ENCODE data around the gene SRGAP3. TPM values are rescaled to one million over a fixed set of nuclear protein-coding genes. Genes with fewer than 3 reads are reported as not detected.

SRGAP3 gene
- total RNA-seq, 1 donor from 2014 or later, result 0.99 TPM

DNA sequence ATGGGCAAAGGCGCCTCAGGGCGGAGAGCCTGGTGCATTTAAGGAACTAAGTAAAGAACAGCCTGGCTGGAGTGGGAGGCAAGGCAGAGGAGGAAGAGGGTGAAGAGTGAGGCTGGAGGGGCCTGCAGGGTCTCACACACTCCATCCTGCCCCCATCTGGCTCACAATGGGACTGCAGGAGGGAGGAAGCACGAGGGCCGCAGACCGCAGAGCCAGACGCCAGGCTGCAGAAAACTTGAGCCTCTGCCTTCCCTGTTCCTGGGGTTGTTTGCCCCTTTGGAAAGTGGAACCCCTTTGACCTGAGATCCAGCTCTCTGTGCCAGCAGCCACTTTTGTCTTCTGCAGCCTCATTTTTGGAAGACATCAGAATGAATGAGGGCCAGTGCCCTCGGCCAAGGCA lies 138.0 kb downstream of the SRGAP3 start:
- peaks cover 6% of the 10 kb centered on the region for H3K36me3 Mint-ChIP-seq (ENCODE audit: low read depth)
- H3K4me1 Mint-ChIP-seq (ENCODE audit: low read depth), result no peaks in the 10 kb centered on the region
- no peak for DNase-seq (ENCODE audit: low spot score)
- TF ChIP-seq, protein P1, sequence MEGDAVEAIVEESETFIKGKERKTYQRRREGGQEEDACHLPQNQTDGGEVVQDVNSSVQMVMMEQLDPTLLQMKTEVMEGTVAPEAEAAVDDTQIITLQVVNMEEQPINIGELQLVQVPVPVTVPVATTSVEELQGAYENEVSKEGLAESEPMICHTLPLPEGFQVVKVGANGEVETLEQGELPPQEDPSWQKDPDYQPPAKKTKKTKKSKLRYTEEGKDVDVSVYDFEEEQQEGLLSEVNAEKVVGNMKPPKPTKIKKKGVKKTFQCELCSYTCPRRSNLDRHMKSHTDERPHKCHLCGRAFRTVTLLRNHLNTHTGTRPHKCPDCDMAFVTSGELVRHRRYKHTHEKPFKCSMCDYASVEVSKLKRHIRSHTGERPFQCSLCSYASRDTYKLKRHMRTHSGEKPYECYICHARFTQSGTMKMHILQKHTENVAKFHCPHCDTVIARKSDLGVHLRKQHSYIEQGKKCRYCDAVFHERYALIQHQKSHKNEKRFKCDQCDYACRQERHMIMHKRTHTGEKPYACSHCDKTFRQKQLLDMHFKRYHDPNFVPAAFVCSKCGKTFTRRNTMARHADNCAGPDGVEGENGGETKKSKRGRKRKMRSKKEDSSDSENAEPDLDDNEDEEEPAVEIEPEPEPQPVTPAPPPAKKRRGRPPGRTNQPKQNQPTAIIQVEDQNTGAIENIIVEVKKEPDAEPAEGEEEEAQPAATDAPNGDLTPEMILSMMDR (IDR thresholded peaks at IDR 0.05), result no peak
- no peak overlapping the region for H3K27ac Mint-ChIP-seq (ENCODE audit: unreplicated experiment)
- H3K9me3 Mint-ChIP-seq (ENCODE audit: low read depth), result peaks cover 9% of the 10 kb centered on the region
- H3K4me3 Mint-ChIP-seq (ENCODE audit: unreplicated experiment), result no peak overlapping the region
- H3K27me3 Mint-ChIP-seq (ENCODE audit: low read depth), result peaks cover 29% of the 10 kb centered on the region

DNA sequence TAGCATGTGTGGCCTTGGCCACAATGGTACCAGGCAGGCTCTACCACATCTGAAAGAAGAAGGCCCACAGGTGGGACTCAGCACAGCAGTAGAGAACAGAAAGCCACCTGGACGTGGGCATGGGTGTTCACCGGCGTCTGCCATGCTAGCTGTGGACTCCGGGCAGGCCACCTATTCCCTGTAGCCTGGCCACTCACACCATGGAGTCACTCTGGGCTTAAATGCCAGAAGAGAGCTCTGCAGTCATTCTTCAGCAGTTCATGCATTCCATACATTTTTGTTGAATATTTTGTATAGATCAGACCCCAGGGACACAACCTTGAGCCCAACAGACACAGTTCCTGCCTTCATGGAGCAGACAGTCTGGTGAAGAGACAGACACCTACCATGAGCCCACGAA lies 138.6 kb downstream of the SRGAP3 start:
- Mint-ChIP-seq H3K27me3 (ENCODE audit: low read depth) (peaks cover 24% of the 10 kb centered on the region), H3K4me1 (ENCODE audit: low read depth) (no peaks in the 10 kb centered on the region), H3K4me3 (ENCODE audit: unreplicated experiment) (no peak overlapping the region), H3K36me3 (ENCODE audit: low read depth) (peaks cover 6% of the 10 kb centered on the region), H3K27ac (ENCODE audit: unreplicated experiment) (no peak overlapping the region), H3K9me3 (ENCODE audit: low read depth) (peaks cover 9% of the 10 kb centered on the region)
- TF ChIP-seq, protein P1 (IDR thresholded peaks at IDR 0.05), result no peak
- no peak for DNase-seq (ENCODE audit: low spot score)

GRCh38 chr3:9110316-9110715 lies 139.1 kb downstream of the SRGAP3 start:
- peaks cover 20% of the 10 kb centered on the region for H3K27me3 Mint-ChIP-seq (ENCODE audit: low read depth)

DNA sequence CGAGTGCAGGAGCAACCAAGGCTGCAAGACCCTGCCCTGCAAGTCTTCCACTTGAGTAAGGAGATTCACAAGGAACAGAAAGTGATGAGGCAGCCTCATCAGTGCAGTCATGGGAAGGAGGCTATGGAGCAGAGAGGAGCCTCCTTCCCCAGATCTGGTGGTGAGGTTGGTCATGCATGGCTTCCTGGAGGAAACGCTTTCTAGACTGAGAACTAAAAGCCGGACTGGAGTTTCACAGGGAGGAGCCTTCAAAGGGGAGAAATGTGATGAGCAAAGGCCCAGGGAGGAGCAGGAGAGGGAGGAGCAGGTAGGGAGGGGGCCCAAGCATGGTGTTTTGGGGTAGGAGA lies 139.9 kb downstream of the SRGAP3 start:
- no peak for DNase-seq (ENCODE audit: low spot score)
- Mint-ChIP-seq H3K36me3 (ENCODE audit: low read depth) (peaks cover 6% of the 10 kb centered on the region), H3K9me3 (ENCODE audit: low read depth) (peaks cover 9% of the 10 kb centered on the region), H3K27ac (ENCODE audit: unreplicated experiment) (no peak overlapping the region), H3K4me1 (ENCODE audit: low read depth) (peaks cover 6% of the 10 kb centered on the region), H3K4me3 (ENCODE audit: unreplicated experiment) (no peak overlapping the region), H3K27me3 (ENCODE audit: low read depth) (peaks cover 15% of the 10 kb centered on the region)
- TF ChIP-seq, protein P1 (IDR thresholded peaks at IDR 0.05), result no peak

More at GRCh38 chr3:9110316-9110715, 139.1 kb downstream of the SRGAP3 start:
- DNase-seq (ENCODE audit: low spot score), result no peak
- Mint-ChIP-seq H3K36me3 (ENCODE audit: low read depth) (peaks cover 6% of the 10 kb centered on the region), H3K9me3 (ENCODE audit: low read depth) (peaks cover 9% of the 10 kb centered on the region), H3K4me3 (ENCODE audit: unreplicated experiment) (no peak overlapping the region), H3K4me1 (ENCODE audit: low read depth) (peaks cover 3% of the 10 kb centered on the region), H3K27ac (ENCODE audit: unreplicated experiment) (no peak overlapping the region)
- TF ChIP-seq, protein P1 (IDR thresholded peaks at IDR 0.05), result no peak

- TF ChIP-seq, protein P1 (IDR thresholded peaks at IDR 0.05), result no peak
- Mint-ChIP-seq H3K4me1 (ENCODE audit: low read depth) (peaks cover 6% of the 10 kb centered on the region), H3K4me3 (ENCODE audit: unreplicated experiment) (no peak overlapping the region), H3K36me3 (ENCODE audit: low read depth) (peaks cover 5% of the 10 kb centered on the region), H3K27ac (ENCODE audit: unreplicated experiment) (no peak overlapping the region), H3K9me3 (ENCODE audit: low read depth) (peaks cover 9% of the 10 kb centered on the region), H3K27me3 (ENCODE audit: low read depth) (peaks cover 12% of the 10 kb centered on the region)
- no peak for DNase-seq (ENCODE audit: low spot score)
These were observed 140.4 kb downstream of the SRGAP3 start for GRCh38 chr3:9108876-9109567.
